Gastroesophageal sphincter (tissue), 4 donors: ENCODE data around the gene TMEM181. TPM values are rescaled to one million over a fixed set of nuclear protein-coding genes. Genes with fewer than 3 reads are reported as not detected.

Experiments
- ATAC-seq: fragments of 150-250 bp; one replicate; pipeline ENCODE4 v1.9.1; 2016; ENCODE audit warnings: mild to moderate bottlenecking, moderate library complexity
- H3K27ac ChIP-seq, 4 donors: fragments of 200-600 bp; sonication (generic) in 3 of 4; 1 replicate in 3 of 4; 2 replicates in 1 of 4; pipeline ENCODE4 v1.5.1; 2016 to 2019
- H3K27me3 ChIP-seq: fragments of 200-600 bp; sonication (generic); one replicate; pipeline ENCODE4 v1.5.1; 2019
- H3K36me3 ChIP-seq, 2 donors: fragments of 200-600 bp; sonication (generic); one replicate each; pipeline ENCODE4 v1.5.1; 2019; ENCODE audit warnings: control low read depth in 1 of 2
- H3K4me1 ChIP-seq, 3 donors: fragments of 200-600 bp; sonication (generic); 1 replicate in 2 of 3; 2 replicates in 1 of 3; pipeline ENCODE4 v1.5.1; 2016 to 2019; ENCODE audit warnings: control low read depth in 2 of 3
- H3K4me3 ChIP-seq, 2 donors: fragments of 200-600 bp; sonication (generic); one replicate each; pipeline ENCODE4 v1.5.1; 2019; ENCODE audit warnings: mild to moderate bottlenecking in 1 of 2, moderate library complexity in 1 of 2
- H3K9me3 ChIP-seq, 3 donors: fragments of 200-600 bp; sonication (generic); one replicate each; pipeline ENCODE4 v1.5.1; 2017 to 2019; ENCODE audit warnings: control low read depth in 2 of 3
- EP300 ChIP-seq: sonication (generic); formaldehyde crosslinking; IDR thresholded peaks from one replicate; pipeline ENCODE4 v1.6.1; 2017; ENCODE audit warnings: antibody characterized with exemption, mild to moderate bottlenecking
- POLR2A ChIP-seq, 2 donors: fragments of 450-650 bp; IDR thresholded peaks; one replicate each; pipeline ENCODE4 v1.6.1; 2017; ENCODE audit warnings: antibody characterized with exemption in 2 of 2, mild to moderate bottlenecking in 2 of 2, moderate library complexity in 1 of 2
- POLR2AphosphoS5 ChIP-seq: sonication (generic); formaldehyde crosslinking; IDR thresholded peaks from one replicate; pipeline ENCODE4 v1.6.1; 2017; ENCODE audit warnings: antibody characterized with exemption
- WGBS, 2 donors: methylation state at CpG; one replicate each; pipeline ENCODE4 v1.1.5; 2018; ENCODE audit warnings: low coverage in 1 of 2; 5-methylcytosine and 5-hydroxymethylcytosine counted together
- total RNA-seq, 4 donors: library from RNA; depleted of rRNA; stranded (reverse); fragments of >200 nt; gene quantifications; one replicate each; pipeline ENCODE4 v1.1.0, GENCODE V29; 2016
- TF ChIP-seq, protein P1 (sequence below), 4 experiments: fragments of 200-600 bp in 2 of 4; fragments of 450-650 bp in 2 of 4; sonication (generic) in 1 of 4; IDR thresholded peaks; one replicate each; pipeline ENCODE4 v1.5.1; 2017 to 2019; ENCODE audit warnings: antibody characterized with exemption in 4 of 4, mild to moderate bottlenecking in 2 of 4, moderate library complexity in 2 of 4

The TMEM181 gene
- total RNA-seq, 4 donors from 2014 or later: 26.8 to 38.3 (median 29.3) TPM

DNA sequence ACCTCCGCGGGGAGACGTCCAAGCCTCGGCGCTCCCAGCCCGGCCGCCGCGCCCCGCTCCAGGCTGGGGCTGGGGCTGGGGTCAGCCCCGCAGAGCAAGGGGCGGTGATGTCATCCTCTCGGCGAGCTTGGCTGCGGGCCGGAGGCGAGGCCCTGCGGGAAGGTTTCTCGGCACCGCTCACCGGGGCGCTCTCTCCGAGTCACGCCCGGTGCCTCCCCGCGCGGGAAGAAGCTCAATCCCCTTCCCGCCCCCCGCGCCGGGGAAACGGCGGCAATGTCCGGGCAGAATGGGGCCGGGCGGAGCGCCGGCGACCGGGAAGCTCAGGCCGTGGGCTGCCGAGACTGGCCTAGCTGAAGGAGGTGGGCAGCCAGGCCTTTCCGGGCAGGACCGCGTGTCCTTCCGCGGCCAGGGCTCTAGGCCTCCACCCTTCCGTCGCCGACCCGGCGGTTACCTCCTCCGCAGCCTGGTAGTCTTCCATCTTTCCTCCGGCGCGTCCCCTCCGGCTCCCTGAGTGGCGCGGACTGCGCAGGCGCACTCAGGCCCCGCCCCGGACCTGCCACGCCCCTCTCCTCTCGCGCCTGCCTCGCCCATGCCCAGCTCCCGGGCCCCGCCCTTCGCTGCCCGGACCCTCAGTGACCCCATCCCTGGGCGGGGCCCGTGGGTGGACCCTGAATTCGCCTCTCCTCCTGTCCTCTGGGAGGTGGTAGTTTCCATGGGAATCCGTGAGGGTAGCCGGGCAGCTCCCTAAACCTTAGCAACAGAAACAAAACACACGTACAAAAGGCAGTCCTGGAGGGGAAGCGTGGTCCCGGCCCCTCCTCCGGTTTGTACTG is 84.6 kb downstream of the TMEM181 start, which contains the start of gene DYNLT1:
Gene DYNLT1 (minus strand): TSS at position 513 of the 833 bp plus-strand sequence. CDS start 35 bp downstream, at position 478.
- H3K4me1 ChIP-seq: peaks cover 9 to 60% (median 12%) of the 10 kb centered on the region in 3 donors
- peak within 1 kb of the TSS; percentile 78 to 82 for H3K4me3 ChIP-seq
- no peaks in the 10 kb centered on the region for H3K9me3 ChIP-seq
- WGBS, 2 donors: no CpG with 5 or more reads among the region's 81 CpGs
- H3K27ac ChIP-seq: peak within 1 kb of the TSS; percentile 92 to 99 (median 97)
- H3K27me3 ChIP-seq: no peaks in the 10 kb centered on the region
- H3K36me3 ChIP-seq: no peaks in the 10 kb centered on the region
- ATAC-seq: peak; percentile 96
- peak; percentile 93 to 97 for TF ChIP-seq POLR2A (IDR thresholded peaks at IDR 0.05)
- TF ChIP-seq, protein P1, sequence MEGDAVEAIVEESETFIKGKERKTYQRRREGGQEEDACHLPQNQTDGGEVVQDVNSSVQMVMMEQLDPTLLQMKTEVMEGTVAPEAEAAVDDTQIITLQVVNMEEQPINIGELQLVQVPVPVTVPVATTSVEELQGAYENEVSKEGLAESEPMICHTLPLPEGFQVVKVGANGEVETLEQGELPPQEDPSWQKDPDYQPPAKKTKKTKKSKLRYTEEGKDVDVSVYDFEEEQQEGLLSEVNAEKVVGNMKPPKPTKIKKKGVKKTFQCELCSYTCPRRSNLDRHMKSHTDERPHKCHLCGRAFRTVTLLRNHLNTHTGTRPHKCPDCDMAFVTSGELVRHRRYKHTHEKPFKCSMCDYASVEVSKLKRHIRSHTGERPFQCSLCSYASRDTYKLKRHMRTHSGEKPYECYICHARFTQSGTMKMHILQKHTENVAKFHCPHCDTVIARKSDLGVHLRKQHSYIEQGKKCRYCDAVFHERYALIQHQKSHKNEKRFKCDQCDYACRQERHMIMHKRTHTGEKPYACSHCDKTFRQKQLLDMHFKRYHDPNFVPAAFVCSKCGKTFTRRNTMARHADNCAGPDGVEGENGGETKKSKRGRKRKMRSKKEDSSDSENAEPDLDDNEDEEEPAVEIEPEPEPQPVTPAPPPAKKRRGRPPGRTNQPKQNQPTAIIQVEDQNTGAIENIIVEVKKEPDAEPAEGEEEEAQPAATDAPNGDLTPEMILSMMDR (IDR thresholded peaks at IDR 0.05): no peak
- peak; percentile 97 for TF ChIP-seq POLR2AphosphoS5
- TF ChIP-seq EP300: no peak

DNA sequence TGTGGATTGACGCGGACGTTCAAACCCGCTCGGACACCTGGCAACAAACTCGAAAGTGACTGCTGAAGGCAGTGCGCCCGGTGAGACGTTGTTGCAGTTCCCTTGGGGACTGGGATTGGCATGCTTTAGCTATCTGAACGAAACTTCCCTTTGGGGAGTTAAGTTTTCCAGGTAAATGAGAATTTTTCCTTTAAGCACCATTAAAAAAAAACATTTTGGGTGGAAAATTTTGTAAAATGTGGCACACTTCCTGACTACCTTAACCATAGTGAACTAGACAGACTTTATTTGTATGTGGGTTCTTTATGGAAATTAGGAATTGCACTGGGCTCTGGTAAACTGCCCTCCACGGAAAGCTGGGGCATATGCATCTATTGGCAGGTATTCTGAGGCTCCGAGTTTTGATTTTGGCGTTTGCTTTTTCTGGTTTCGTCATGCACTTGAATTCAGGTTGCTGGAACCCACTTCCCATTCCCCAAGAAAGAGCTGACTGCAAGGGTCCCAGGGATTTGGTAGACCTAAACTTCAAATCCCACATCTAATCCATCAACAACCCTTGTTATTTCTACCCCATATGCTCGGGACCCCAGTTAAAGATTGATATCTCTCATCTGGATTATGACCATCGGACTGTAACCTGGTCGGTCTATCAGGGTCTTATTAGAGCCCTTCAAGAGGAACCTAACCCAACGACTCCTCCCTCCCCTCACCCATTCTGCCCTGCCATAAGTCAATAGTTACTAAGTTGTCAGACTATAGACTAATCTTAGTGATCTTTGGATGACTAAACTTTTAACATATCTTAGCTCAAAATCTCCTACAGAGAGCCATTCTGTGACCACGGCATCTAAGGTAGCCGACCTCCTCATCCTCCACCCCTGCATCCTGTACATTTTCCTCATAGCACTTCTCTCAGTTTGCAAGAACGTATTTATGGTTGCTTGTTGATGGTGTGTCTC is 85.5 kb downstream of the TMEM181 start:
- Histone ChIP-seq H3K36me3 (no peaks in the 10 kb centered on the region), H3K27me3 (no peaks in the 10 kb centered on the region), H3K4me1 (peaks cover 9 to 51% (median 12%) of the 10 kb centered on the region in 3 donors), H3K4me3 (peak overlapping the region; percentile 78 to 82), H3K9me3 (no peaks in the 10 kb centered on the region), H3K27ac (peak overlapping the region; percentile 92 to 99 (median 97))
- TF ChIP-seq, protein P1 (IDR thresholded peaks at IDR 0.05): no peak
- no peak for TF ChIP-seq POLR2A (IDR thresholded peaks at IDR 0.05)
- no peak for ATAC-seq
- WGBS, 2 donors: 27 to 30% methylated on average over 11 to 19 of the region's 21 CpGs

DNA sequence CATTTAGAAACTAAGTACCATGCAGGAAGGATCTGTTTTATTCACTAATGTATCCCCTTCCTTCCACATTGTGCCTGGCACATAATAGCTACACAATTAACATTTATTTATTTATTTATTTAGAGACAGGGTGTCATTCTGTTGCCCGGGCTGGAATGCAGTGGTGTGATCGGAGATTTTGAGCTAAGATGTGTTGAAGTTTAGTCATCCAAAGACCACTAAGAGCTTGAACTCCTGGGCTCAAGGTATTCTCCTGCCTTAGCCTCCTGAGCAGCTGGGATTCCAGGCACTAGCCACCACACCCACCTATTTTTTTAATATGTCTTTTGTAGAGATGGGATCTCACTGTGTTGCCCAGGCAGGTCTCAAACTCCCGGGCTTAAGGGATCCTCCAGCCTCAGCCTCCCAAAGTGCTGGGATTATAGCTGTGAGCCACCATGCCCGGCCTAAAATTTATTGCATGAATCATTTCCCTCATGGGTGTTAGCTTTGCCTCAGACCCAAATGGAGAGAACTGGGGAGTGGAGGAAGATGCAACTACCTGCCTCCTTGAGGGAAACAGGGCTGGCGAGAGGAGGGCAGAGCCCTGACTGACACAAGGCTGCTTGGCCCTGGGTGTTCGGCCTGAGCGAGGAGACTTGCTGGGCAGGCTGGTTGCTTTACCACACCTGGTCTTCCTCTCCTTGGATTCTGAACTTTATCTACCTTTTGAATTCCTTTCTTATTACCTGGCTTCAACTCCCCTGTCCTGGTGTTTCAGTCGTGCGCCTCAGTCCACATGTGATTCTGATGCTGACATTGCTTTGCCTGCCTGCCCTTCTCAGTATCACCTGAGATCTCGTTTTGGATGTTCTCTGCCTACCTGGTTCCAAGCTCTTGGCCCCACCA is 86.4 kb downstream of the TMEM181 start:
- no peak for ATAC-seq

DNA sequence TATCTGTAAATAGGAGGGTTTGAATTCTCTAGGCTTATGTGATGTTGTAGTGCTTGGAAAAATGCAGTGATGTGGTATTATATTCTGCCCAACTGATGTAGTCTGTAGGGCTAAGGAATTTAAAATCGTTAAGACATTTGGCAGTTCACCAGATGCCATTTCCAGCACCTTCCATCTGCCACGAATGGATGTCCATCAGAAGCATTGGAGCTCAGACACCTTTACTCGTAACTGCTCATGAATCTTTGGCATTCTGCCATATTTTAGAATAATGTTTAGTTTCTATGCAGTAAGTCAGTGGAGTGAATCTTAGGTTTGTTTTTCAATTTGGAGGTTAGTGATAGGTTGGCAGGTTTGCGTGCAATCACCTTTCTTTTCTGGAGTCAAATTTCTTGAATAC is 87.6 kb downstream of the TMEM181 start:
- no peak overlapping the region for H3K4me3 ChIP-seq
- WGBS, 2 donors: 37 to 40% methylated on average over 3 to 4 of the region's 4 CpGs
- H3K27me3 ChIP-seq: no peaks in the 10 kb centered on the region
- no peak for ATAC-seq
- H3K27ac ChIP-seq: peak overlapping the region in 3 of 4 donors; percentile 9 to 64 (median 43)
- H3K9me3 ChIP-seq: no peaks in the 10 kb centered on the region
- TF ChIP-seq EP300 (no peak), POLR2A (IDR thresholded peaks at IDR 0.05) (no peak), POLR2AphosphoS5 (no peak)
- TF ChIP-seq, protein P1 (IDR thresholded peaks at IDR 0.05): no peak
- H3K4me1 ChIP-seq: peaks cover 4 to 30% (median 6%) of the 10 kb centered on the region in 3 donors
- no peaks in the 10 kb centered on the region for H3K36me3 ChIP-seq

More for the DNA sequence above, 86.4 kb downstream of the TMEM181 start:
- Histone ChIP-seq H3K4me3 (no peak overlapping the region), H3K36me3 (no peaks in the 10 kb centered on the region), H3K27me3 (no peaks in the 10 kb centered on the region), H3K4me1 (peaks cover 9 to 42% (median 12%) of the 10 kb centered on the region in 3 donors), H3K9me3 (no peaks in the 10 kb centered on the region), H3K27ac (peak overlapping the region in 3 of 4 donors; percentile 32 to 99 (median 97))
- TF ChIP-seq, protein P1 (IDR thresholded peaks at IDR 0.05): no peak
- TF ChIP-seq EP300: no peak
- no peak for TF ChIP-seq POLR2AphosphoS5
- no peak for TF ChIP-seq POLR2A (IDR thresholded peaks at IDR 0.05)
- 88 to 93% methylated on average over 6 to 7 of the region's 10 CpGs for WGBS, 2 donors
